GM21447 (cell line): ENCODE measurements around the gene BAIAP2.

Source experiments
- ATAC-seq: cut with Tn5 transposase; IDR thresholded peaks from one replicate; pipeline ENCODE4 v1.9.1; 2021; ENCODE audit not compliant: unreplicated experiment

BAIAP2 gene

DNA sequence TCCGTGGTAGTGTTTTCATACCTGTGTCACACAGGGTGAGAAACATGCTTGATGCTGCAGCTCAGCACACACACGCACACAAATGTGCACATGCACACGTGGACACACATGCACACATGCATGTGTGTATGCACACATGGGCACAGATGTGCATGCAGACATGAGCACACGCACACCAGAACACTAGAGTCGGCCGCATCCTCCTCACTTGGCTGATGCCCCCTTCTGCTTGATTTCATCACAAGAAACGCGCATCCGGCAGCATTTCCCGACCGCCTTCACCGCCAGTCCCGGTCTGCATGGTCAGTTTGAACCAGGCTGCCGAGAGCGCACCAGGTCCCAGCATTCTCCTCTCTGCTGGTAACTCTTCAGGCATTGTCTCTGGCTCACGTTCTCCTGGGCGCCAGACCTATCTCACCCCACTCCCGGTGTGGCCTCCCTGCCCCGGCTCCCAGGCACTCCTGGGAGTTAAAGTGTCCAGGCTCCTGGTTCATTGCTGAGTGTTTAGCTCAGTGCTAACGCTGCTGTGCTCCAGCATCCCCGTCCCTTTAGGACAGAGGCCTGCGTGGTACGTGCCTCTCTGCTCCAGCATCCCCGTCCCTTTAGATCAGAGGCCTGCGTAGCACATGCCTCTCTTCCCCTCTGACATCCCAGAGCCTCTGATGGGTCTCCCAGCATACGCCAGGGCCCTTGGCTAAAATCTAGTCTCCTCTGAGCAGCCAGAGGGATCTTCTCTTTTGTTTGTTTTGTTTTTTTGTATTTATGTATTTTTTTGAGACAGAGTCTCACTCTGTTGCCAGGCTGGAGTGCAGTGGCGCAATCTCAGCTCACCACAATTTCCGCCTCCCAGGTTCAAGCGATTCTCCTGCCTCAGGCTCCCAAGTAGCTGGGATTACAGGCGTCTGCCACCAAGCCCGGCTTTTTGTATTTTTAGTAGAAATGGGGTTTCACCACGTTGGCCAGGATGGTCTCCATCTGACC, 16.0 kb downstream of the BAIAP2 start:
- no peak for ATAC-seq

DNA sequence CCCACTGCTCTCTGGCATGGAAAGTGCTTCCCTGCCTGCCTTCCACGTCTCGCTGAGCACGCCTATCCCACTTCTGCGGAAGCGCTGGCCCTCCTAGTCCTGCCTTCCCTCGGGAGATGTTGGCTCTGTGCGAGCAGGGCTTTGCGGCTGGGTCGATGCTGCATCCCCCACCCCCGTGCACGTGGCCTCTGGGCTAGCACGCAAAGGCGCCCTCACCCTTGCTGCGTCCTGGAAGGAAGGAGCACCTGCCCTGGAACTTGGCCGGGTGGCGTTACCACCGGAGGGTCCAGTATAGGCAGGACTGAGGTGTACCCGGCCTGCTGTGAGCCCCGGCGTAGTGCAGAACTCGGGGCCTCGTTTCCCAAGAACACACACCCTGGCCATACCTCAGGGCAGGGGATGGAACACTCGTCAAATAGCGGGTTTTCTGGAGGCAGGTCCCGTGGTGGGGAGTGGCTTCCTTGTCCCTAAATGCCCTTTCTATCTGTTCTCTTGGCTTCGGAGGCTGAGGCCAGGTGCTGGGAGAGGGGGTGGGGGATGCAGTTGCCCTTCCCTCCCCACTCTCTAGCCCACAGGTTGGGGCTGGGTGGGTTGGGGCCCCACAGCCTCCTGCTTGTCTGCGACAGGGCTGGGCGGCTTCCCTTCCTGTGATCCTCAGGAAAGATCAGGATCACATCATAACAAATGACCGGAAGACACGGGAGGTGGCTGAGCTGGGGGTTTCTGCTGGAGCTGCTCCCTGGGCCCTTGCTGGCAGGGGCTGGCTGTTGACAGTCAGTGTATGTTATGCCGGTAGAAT, 17.4 kb downstream of the BAIAP2 start:
- no peak for ATAC-seq

DNA sequence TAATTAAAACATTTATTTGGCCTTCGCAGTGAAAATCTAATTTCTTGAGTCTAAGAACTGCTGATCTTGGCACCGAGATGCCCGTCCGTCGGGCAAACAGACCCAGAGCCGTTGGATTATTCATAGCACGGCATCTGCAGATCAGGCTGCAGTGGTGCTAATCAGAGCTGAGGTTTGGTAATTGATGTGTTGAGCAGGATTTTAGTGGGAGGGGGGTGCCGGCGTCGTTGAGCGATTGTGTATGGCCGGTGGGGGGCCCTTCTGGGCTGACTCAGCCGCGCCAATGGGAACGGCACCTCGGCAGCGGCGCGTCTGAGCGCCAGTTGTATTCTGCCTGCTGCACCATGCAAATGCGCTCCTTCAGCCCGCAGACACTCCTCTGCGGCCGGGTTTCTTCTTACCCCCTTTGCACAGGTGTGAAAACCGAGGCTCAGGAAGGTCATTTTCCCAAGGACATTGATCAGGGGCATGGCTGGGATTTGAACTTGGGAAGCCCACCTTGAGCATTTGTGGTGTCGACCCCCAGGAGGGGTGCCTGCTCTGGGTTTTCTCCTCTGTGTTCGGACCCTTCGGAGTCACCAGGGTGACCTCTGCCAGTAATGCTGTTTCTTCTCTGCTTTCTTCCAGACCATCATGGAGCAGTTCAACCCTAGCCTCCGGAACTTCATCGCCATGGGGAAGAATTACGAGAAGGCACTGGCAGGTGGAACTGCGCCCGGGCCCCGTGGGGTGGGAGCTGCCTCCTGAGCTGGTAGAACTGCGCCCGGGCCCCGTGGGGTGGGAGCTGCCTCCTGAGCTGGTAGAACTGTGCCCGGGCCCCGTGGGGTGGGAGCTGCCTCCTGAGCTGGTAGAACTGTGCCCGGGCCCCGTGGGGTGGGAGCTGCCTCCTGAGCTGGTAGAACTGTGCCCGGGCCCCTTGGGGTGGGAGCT, 18.4 kb downstream of the BAIAP2 start:
- no peak for ATAC-seq

DNA sequence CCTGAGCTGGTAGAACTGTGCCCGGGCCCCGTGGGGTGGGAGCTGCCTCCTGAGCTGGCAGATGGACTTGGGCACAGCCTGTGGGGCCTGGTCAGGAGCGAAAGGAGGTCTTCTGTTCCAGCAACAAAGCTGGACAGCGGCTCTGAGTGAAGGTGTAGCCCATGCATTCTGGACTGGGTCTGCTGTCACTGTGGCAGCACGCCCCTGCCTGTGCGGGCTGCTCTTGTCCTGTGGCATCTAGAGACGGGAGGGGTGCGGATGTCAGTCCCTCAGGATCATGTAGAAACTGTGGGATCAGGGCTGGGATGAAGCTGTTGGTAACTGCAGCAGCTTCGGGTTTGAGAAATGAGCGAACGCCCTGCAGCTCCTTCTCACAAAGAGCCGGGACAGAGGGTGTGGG, 19.4 kb downstream of the BAIAP2 start:
- ATAC-seq, result no peak

DNA sequence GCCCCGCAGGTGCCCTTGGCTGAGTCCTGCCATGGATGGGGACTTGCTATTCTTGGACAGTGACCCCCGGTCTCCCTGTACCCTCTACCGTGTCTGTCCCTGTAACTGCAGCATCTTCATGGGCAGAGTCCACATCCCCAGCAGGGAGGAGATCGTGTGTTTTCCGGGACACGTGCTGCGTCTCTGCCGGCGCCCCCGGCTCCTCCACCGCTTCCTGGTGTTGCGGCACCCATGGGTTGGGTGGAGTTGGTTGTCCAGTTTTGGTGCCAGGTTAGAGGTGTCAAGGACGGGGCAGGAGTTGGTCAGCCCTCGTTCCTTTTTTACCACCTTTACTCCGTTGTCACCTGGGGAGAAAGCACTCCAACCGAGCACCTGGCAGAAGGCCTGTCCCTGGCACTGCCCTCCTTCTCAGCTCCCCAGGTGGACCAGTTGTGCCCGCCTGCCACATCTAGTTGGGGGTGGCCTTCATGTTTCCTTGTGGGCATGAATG, 20.0 kb downstream of the BAIAP2 start:
- ATAC-seq, result no peak

DNA sequence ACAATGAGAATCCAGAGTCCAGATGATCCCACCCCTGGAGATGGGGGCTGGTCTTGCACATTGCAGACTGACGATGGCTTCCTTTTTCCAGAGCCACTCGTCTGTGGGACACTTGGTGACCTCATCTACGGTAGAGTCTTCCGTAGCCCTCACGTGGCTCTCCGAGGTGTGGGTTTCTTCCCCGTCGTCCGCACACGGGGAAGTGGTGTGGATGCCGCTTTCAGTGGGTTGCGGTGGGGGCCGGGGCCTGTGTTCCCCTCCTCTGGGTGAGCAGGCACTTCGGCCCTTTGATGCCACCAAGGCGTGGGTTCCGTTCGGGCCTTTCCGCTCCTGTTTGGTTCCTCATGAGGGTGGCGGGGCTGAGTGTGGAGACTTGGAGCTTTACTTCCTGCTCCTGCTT, 21.4 kb downstream of the BAIAP2 start:
- ATAC-seq, result no peak

DNA sequence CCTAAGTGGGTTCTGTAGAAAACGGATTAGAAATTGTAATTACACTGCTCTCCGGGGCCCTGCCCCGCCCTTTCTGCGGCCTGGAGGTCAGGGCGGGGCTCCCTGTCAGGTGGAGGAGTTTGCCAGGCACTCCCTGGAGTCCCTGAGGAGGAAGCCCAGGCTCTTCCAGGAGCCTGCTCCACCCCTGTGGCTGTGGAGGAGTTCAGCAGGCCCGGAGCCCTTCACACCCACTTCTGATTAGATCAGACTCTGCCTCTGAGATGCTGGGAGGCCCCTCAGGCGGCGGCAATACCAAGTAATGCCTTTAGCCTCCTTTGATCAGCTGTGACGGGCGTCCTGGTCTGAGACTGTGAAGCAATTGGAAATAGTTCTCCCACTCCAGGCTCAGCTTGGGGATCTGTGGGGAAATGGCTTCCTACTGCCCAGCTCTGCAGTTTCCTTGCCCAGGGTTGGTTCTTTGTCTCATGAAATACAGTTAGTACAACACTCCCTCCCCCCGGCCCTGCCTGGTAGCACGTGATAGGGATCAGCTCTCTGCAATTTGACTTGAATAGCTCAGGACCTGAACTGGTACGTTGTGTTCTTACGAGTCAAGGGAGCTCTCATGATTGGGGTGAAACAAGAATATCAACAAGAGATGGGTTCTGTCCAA, 22.3 kb downstream of the BAIAP2 start:
- no peak for ATAC-seq

DNA sequence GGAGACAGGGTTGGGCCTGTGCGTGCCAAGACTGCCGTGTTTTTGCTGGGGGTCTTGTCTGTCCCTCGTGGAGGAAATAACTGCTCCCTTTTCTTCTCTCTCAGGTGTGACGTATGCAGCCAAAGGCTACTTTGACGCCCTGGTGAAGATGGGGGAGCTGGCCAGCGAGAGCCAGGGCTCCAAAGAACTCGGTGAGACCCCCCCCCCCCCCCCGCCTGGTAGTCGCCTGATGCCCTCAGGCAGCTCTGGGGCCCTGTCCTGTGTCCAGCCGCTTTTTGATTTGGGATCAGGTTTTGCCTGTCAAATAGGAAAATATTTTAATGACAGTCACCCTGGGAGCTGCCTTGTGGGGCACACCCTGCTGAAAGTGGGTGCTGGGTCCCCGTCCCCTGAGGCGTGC, 22.8 kb downstream of the BAIAP2 start:
- ATAC-seq, result no peak

DNA sequence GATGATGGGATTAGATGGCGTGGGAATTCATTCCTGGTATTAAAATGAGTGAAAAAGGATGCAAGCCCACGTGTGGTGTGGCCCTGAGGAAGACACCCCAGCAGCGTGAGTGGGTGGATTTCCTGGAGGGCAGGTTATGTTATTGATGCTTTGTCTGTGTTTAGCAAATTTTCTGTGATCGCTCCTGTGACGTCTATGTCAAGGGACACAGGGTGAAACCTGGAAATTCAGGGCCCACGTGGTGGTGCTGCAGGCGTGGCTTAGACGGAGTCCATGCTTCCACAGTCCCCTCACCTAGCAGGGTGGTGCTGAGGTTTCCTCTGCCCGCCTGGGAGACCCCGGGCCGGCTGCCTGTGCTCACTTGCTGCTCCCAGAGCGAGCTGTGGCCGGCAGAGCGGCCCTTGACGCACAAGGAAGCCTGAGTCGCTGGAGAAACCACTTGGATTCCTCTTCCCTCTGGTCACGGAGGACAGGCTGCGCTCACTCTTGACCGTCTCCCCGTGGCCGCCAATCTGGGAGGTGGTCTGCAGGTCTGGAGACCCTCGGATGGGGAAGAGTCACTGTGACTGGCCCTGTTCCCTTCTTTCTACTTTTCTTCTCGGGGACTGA, 23.4 kb downstream of the BAIAP2 start:
- no peak for ATAC-seq

DNA sequence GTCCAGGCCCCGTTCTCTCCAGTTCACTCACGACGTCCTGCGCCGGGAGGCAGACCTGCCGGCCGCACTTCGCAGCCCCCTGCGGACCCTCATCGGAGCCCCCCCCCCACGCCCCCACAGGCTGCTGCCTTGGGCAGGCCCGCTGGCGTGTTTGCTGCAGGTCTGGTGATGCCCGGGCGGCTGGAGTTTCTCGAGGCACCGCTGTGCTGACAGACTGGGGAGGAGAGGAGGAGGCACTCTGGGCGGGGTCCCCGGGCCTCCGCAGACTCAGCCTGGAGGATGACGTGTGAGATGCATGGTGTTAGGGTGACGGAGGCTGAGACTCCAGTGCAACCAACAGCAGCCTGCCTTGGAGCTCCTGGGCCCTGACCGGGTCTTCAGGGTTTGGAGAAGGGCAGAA, 24.1 kb downstream of the BAIAP2 start:
- ATAC-seq, result no peak

DNA sequence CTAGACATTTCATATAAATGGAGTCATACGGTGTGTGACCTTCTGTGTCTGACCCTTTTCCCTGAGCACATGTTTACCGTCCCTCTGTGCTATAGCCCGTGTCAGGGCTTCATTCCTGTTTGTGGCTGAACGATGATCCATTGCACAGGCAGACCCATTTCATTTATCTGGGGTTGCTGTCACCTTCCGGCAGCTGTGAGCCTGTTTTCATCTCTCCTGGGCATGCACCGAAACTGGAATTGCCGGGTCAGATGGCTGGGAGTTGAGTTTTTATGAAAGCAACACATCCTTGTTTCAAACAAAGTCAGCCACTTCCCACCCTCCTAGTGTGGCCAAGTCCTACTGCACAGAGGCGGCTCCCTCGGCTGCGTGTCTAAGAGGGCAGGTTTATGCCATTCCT, 25.5 kb downstream of the BAIAP2 start:
- ATAC-seq, result no peak

DNA sequence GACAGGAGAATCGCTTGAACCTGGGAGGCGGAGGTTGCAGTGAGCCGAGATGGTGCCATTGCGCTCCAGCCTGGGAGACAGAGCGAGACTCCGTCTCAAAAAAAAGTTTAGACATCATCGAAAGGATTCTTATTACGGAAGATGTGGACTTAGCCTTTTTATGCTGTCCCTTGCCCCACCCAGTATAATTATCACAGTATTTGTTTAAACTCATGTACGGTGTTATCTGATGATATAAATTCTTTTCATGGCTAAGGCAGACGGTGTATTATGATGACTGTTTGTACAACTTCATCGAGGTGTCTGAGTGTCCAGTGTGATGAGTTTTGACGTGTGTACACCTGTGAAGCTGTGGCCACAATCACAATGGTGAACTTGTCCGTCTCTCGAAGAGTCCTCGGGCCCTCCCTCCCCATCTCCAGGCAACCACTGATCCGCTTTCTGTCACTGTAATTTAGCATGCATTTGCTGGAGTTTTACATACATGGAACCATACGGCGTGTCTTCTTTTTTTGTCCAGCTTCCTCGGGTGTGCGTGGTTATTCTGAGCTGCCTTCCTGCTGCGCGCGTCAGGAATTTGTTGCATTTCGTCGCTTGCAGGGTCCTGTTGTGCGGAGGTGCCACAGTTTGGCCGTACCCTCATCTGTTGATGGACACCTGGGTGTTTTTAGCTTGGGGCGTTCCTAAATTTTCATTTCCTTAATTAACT, 26.2 kb downstream of the BAIAP2 start:
- ATAC-seq, result no peak

DNA sequence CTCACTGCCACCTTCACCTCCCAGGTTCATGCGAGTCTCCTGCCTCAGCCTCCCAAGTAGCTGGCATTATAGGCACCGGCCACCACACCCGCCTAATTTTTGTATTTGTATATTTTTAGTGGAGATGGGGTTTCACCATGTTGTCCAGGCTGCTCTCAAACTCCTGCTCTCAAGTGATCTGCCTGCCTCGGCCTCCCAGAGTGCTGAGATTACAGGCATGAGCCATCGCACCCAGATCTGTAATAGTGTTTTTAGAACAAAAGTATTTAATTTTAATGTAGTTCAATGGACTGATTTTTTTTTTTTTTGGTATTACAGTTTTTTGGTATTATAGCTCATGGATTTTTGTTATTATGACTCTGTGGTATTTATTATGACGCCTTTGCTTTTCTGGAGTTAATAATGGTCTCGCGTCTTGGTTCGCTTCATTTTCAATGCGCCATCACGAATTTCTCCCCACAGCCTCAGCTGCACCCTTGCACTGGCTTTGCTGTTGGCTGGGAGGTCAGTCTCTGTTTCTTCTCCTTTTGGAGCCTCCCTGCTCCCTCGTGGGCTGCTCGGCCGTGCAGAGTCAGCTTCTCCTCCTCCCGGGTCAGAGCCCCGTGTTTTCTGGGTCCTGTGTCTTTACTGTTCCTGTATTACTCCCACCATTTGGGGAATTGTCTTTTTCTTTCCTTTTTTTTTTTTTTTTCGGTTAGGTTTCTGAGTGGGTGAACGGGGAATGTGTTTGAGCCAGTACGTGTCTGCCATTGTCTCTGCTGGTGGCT, 27.2 kb downstream of the BAIAP2 start:
- ATAC-seq, result no peak

DNA sequence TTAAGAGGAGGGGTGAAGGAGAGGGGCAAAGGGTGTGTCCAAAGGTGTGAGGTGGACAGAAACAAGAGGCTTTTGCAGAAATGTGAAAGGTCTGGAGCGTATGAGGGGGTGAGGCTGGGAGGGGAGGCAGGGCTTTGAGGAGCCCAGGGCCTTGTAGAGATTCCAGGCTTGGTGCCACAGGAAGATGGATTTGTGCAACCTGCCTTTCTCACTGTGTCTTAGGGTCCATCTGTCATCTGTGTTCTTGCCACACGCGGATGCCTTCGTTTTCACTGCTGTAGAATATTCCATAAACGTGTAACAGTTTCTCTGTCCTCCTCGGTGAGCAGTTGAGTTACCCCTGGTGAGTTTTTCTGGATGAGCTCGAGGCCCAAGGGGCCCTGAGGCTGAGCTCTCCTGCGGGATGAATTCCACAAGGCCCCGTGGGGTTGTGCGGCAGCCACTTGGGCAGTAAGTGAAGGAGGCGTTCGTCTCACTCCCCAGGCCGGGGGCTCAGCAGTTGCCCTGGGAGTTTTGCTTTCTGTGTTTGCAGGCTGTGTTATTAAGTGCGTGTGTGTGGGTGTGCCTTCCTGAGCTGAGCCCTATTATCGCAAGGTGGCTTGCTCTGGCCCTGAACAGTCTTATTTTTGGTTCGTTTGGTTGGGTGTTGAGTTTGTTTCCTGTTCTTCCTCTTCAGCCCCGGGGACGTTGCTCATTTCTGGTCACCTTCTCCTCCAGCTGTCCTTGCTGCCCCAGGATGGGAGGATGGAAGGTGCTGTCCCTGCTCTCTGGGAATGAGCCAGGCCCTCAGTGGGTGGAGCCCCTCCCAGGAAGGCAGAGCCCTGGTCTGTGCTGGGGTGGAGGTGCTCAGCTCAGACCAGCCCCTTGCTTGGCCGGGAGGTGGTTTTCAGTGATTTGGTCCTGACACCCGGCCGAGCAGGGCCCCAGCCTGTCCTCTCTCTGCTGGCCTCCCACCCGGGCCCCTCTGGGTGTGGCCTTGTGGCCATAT, 28.4 kb downstream of the BAIAP2 start:
- ATAC-seq, result no peak

DNA sequence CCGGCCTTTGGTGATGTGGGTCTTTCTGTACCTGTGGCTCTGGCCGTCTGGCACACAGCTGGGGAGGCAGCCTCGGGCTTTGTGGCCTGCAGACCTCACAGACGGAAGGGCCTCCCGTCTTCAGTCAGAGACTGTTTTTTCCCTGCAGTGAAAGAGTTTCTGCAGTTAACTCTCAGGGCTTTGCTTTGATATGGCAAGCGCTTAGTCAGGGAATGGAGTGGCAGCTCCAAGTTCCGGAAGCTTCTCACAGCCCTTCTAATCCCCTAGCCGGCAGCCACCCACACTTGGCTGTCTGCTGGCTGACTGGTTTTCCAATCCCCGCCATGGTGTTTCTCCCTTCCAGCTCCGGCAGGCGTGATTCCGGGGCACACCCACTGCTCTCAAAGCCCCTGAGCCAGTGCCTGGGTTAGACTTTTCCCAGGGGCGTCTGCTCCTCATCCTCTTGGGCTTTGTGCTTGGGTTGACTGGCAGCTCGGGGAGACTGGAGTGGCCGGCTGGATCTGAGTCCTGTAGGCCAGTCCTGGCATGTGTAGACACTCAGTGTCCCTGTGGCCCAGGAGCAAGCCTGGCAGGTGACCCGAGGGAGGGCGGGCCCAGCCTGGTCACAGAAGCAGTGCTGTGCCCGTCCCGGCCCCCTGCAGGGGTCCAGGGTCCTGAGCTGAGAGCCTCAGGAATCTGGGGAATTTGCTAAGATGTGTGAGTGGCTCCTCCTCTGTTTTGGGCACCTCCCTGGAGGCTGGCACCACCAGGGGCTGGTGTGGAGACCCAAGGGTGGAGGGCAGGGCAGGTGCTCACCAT, 29.9 kb downstream of the BAIAP2 start:
- no peak for ATAC-seq

DNA sequence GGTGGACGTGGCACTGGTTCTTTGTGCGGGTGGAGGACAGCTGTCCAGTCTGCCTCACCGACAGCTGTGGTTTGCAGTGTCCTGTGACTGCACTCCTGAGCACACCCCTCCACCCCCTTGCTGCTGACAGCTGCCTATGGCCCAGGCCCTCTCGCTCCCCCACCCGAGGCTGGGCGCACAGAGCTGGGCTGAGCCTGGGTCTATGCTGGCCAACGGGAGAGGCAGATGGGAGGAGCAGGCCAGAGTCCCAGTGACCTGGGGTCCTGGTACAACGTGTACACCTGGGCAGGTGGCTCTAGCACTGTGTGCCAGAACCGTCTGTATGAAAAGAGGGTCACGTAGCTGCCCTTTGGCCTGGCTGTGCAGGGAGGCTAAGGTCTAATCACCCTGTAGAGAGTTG, 30.5 kb downstream of the BAIAP2 start:
- ATAC-seq, result no peak

DNA sequence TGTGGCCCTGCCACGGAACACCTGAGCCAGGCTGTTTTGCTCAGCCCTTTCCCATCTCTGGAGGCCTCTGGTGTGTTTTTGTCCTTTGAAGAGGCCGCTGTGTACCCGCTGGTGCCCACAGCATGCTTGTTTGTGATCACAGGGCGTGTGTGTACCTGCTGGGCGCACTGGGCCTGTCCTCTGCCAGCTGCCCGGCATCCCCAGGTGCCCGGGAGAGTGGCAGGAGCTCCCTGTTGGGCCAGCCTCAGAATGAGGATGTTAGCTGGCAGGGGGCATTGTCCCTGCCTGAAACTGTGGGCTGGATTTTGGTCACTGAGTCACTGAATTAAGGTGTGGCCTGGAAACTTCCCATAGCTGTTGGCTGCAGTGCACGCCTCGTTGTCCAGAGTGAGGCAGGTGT, 31.1 kb downstream of the BAIAP2 start:
- no peak for ATAC-seq
